Right atrium auricular region (tissue), 2 donors: ENCODE data around the gene ADAM10. TPM values are rescaled to one million over a fixed set of nuclear protein-coding genes. Genes with fewer than 3 reads are reported as not detected.

ENCODE experiments used
- DNase-seq: peaks from one replicate; pipeline ENCODE4 v3.0.0-alpha.2; 2019; ENCODE audit warnings: low spot score
- H3K27ac ChIP-seq, 2 donors: fragments of 200-600 bp; sonication (generic); 1 replicate in 1 of 2; 2 replicates in 1 of 2; pipeline ENCODE4 v1.5.1; 2016 to 2019
- H3K27me3 ChIP-seq, 2 donors: fragments of 200-600 bp; sonication (generic); one replicate each; pipeline versions ENCODE4 v1.5.1 to v1.6.0; 2017 to 2019
- H3K36me3 ChIP-seq: fragments of 200-600 bp; sonication (generic); one replicate; pipeline ENCODE4 v1.5.1; 2016
- H3K4me1 ChIP-seq, 2 donors: fragments of 200-600 bp; sonication (generic); one replicate each; pipeline versions ENCODE4 v1.5.1 to v1.6.0; 2017 to 2019
- H3K4me3 ChIP-seq, 2 donors: fragments of 200-600 bp; sonication (generic); 1 replicate in 1 of 2; 2 replicates in 1 of 2; pipeline ENCODE4 v1.5.1; 2017 to 2019; ENCODE audit warnings: mild to moderate bottlenecking in 1 of 2, moderate library complexity in 1 of 2
- H3K9me3 ChIP-seq, 2 donors: fragments of 200-600 bp; sonication (generic); one replicate each; pipeline ENCODE4 v1.5.1; 2019
- CTCF ChIP-seq, 2 donors: fragments of 200-600 bp; sonication (generic); IDR thresholded peaks; one replicate each; pipeline ENCODE4 v1.5.1; 2019; ENCODE audit warnings: antibody characterized with exemption in 2 of 2
- total RNA-seq, 2 donors: library from RNA; depleted of rRNA; stranded (reverse); fragments of >200 nt; gene quantifications; one replicate each; pipeline ENCODE4 v1.1.0, GENCODE V29; 2016

ADAM10 gene
- total RNA-seq, 2 donors from 2014 or later = 40.8 to 42.0 TPM

GRCh38 chr15:58561321-58561720 lies 188.2 kb downstream of the ADAM10 start:
- Histone ChIP-seq H3K4me3 (no peak overlapping the region), H3K4me1 (no peaks in the 10 kb centered on the region), H3K9me3 (no peaks in the 10 kb centered on the region), H3K27ac (no peak overlapping the region), H3K27me3 (no peaks in the 10 kb centered on the region), H3K36me3 (no peaks in the 10 kb centered on the region)
- TF ChIP-seq CTCF (IDR thresholded peaks at IDR 0.05) = no peak
- no peak for DNase-seq

GRCh38 chr15:58559904-58560588 lies 189.5 kb downstream of the ADAM10 start:
- Histone ChIP-seq H3K9me3 (no peaks in the 10 kb centered on the region), H3K4me1 (no peaks in the 10 kb centered on the region), H3K27me3 (no peaks in the 10 kb centered on the region), H3K36me3 (no peaks in the 10 kb centered on the region), H3K27ac (no peak overlapping the region), H3K4me3 (no peak overlapping the region)
- DNase-seq = no peak
- TF ChIP-seq CTCF (IDR thresholded peaks at IDR 0.05) = no peak

- Histone ChIP-seq H3K36me3 (no peaks in the 10 kb centered on the region), H3K27ac (no peak overlapping the region), H3K27me3 (no peaks in the 10 kb centered on the region), H3K9me3 (no peaks in the 10 kb centered on the region), H3K4me1 (no peaks in the 10 kb centered on the region), H3K4me3 (no peak overlapping the region)
- TF ChIP-seq CTCF (IDR thresholded peaks at IDR 0.05) = no peak
- no peak for DNase-seq
Observed at GRCh38 chr15:58558777-58559176, 190.7 kb downstream of the ADAM10 start.

GRCh38 chr15:58556541-58556940 lies 193.0 kb downstream of the ADAM10 start:
- H3K36me3 ChIP-seq = no peaks in the 10 kb centered on the region
- no peak overlapping the region for H3K4me3 ChIP-seq
- TF ChIP-seq CTCF (IDR thresholded peaks at IDR 0.05) = no peak
- H3K4me1 ChIP-seq = peaks cover 0 to 10% of the 10 kb centered on the region in 2 donors
- H3K27ac ChIP-seq = no peak overlapping the region
- no peaks in the 10 kb centered on the region for H3K27me3 ChIP-seq
- no peak for DNase-seq
- H3K9me3 ChIP-seq = no peaks in the 10 kb centered on the region

GRCh38 chr15:58556028-58556361 lies 193.5 kb downstream of the ADAM10 start:
- Histone ChIP-seq H3K36me3 (no peaks in the 10 kb centered on the region), H3K9me3 (no peaks in the 10 kb centered on the region), H3K4me3 (no peak overlapping the region), H3K27ac (no peak overlapping the region), H3K27me3 (no peaks in the 10 kb centered on the region), H3K4me1 (peaks cover 0 to 13% of the 10 kb centered on the region in 2 donors)
- DNase-seq = no peak
- TF ChIP-seq CTCF (IDR thresholded peaks at IDR 0.05) = no peak
